Thymus (tissue), 11 donors: ENCODE results near the gene DCLK1. TPM values are rescaled to one million over a fixed set of nuclear protein-coding genes. Genes with fewer than 3 reads are reported as not detected.

ENCODE experiments used
- DNase-seq, 9 donors: peaks; one replicate each; pipeline ENCODE4 v3.0.0-alpha.2; 2013; ENCODE audit warnings: low spot score in 9 of 9, low read depth in 6 of 9, missing footprints in 1 of 9
- H3K27ac ChIP-seq, 2 donors: one replicate each; pipeline ENCODE4 v1.5.1; 2013; ENCODE audit warnings: control low read depth in 1 of 2, low read depth in 1 of 2, low read length in 1 of 2, mild to moderate bottlenecking in 1 of 2, moderate library complexity in 1 of 2
- H3K27me3 ChIP-seq, 2 donors: one replicate each; pipeline ENCODE4 v1.5.1; 2013; ENCODE audit warnings: low read length in 1 of 2; ENCODE audit not compliant: control insufficient read depth in 2 of 2, insufficient read depth in 1 of 2
- H3K36me3 ChIP-seq, 2 donors: one replicate each; pipeline ENCODE4 v1.5.1; 2013; ENCODE audit warnings: low read length in 1 of 2, mild to moderate bottlenecking in 1 of 2, moderate library complexity in 1 of 2; ENCODE audit not compliant: control insufficient read depth in 2 of 2, insufficient read depth in 2 of 2
- H3K4me1 ChIP-seq, 2 donors: one replicate each; pipeline ENCODE4 v1.5.1; 2013; ENCODE audit warnings: low read length in 2 of 2; ENCODE audit not compliant: control insufficient read depth in 2 of 2, insufficient read depth in 2 of 2
- H3K4me3 ChIP-seq, 2 donors: one replicate each; pipeline ENCODE4 v1.5.1; 2013; ENCODE audit warnings: low read length in 2 of 2, control low read depth in 1 of 2, mild to moderate bottlenecking in 1 of 2
- H3K9me3 ChIP-seq, 2 donors: one replicate each; pipeline ENCODE4 v1.5.1; 2013; ENCODE audit warnings: low read length in 1 of 2, mild to moderate bottlenecking in 1 of 2; ENCODE audit not compliant: control insufficient read depth in 2 of 2, insufficient read depth in 1 of 2
- WGBS: extraction: QIAGEN DNeasy Blood & Tissue Kit; methylation state at CpG from one replicate; pipeline ENCODE4 v1.1.7; 2013; 5-methylcytosine and 5-hydroxymethylcytosine counted together
- polyA plus RNA-seq: library from polyadenylated mRNA; stranded (reverse); fragments of 200-250 nt; gene quantifications from one replicate; pipeline ENCODE4 v1.2.3, GENCODE V29; 2013
- total RNA-seq: library from RNA; stranded (reverse); fragments of 120-200 nt; gene quantifications from one replicate; pipeline ENCODE4 v1.2.4, GENCODE V29; 2013
- donor health status: healthy.

The DCLK1 gene
- total and polyA plus RNA-seq, 2 donors = 2.5 to 2.9 TPM

GRCh38 chr13:35941374-35941773 lies 189.8 kb downstream of the DCLK1 start:
- no peak for DNase-seq
- 94% methylated on average over 10 of the region's 10 CpGs for WGBS

GRCh38 chr13:35940734-35941133 lies 190.4 kb downstream of the DCLK1 start:
- DNase-seq = no peak
- Histone ChIP-seq H3K4me3 (no peak overlapping the region), H3K27me3 (no peaks in the 10 kb centered on the region), H3K9me3 (no peaks in the 10 kb centered on the region), H3K27ac (no peak overlapping the region), H3K36me3 (no peaks in the 10 kb centered on the region), H3K4me1 (no peaks in the 10 kb centered on the region)
- 72% methylated on average over 4 of the region's 4 CpGs for WGBS

More at GRCh38 chr13:35941374-35941773, 189.8 kb downstream of the DCLK1 start:
- no peaks in the 10 kb centered on the region for H3K4me1 ChIP-seq
- H3K27me3 ChIP-seq = no peaks in the 10 kb centered on the region
- no peaks in the 10 kb centered on the region for H3K9me3 ChIP-seq
- no peaks in the 10 kb centered on the region for H3K36me3 ChIP-seq
- H3K4me3 ChIP-seq = no peak overlapping the region
- no peak overlapping the region for H3K27ac ChIP-seq

- no peaks in the 10 kb centered on the region for H3K36me3 ChIP-seq
- DNase-seq = no peak
- no peak overlapping the region for H3K4me3 ChIP-seq
- no peaks in the 10 kb centered on the region for H3K27me3 ChIP-seq
- no peaks in the 10 kb centered on the region for H3K4me1 ChIP-seq
- WGBS = 90% methylated on average over 3 of the region's 3 CpGs
- H3K9me3 ChIP-seq = peaks cover 0 to 5% of the 10 kb centered on the region in 2 donors
- H3K27ac ChIP-seq = no peak overlapping the region
Measured at GRCh38 chr13:35936246-35936978, 194.8 kb downstream of the DCLK1 start.

GRCh38 chr13:35930665-35931631 lies 200.2 kb downstream of the DCLK1 start:
- Histone ChIP-seq H3K36me3 (no peaks in the 10 kb centered on the region), H3K27ac (no peak overlapping the region), H3K27me3 (no peaks in the 10 kb centered on the region), H3K9me3 (peaks cover 0 to 5% of the 10 kb centered on the region in 2 donors), H3K4me1 (no peaks in the 10 kb centered on the region), H3K4me3 (no peak overlapping the region)
- 75% methylated on average over 4 of the region's 4 CpGs for WGBS
- DNase-seq = no peak

- Histone ChIP-seq H3K27ac (no peak overlapping the region), H3K9me3 (no peaks in the 10 kb centered on the region), H3K36me3 (no peaks in the 10 kb centered on the region), H3K4me3 (no peak overlapping the region), H3K27me3 (no peaks in the 10 kb centered on the region), H3K4me1 (no peaks in the 10 kb centered on the region)
- no peak for DNase-seq
- WGBS = 82% methylated on average over 4 of the region's 4 CpGs
Measured at GRCh38 chr13:35927567-35928021, 203.6 kb downstream of the DCLK1 start.

- no peak overlapping the region for H3K4me3 ChIP-seq
- no peaks in the 10 kb centered on the region for H3K4me1 ChIP-seq
- no peaks in the 10 kb centered on the region for H3K9me3 ChIP-seq
- WGBS = 88% methylated on average over 2 of the region's 2 CpGs
- H3K27me3 ChIP-seq = no peaks in the 10 kb centered on the region
- no peak for DNase-seq
- no peak overlapping the region for H3K27ac ChIP-seq
- H3K36me3 ChIP-seq = no peaks in the 10 kb centered on the region
Measured at GRCh38 chr13:35926859-35927530, 204.2 kb downstream of the DCLK1 start.

GRCh38 chr13:35925669-35926068 lies 205.5 kb downstream of the DCLK1 start:
- H3K27ac ChIP-seq = no peak overlapping the region

GRCh38 chr13:35923347-35923746 lies 207.8 kb downstream of the DCLK1 start:
- Histone ChIP-seq H3K4me3 (no peak overlapping the region), H3K27ac (no peak overlapping the region), H3K4me1 (no peaks in the 10 kb centered on the region), H3K36me3 (no peaks in the 10 kb centered on the region), H3K9me3 (no peaks in the 10 kb centered on the region), H3K27me3 (no peaks in the 10 kb centered on the region)
- 79% methylated on average over 3 of the region's 3 CpGs for WGBS
- DNase-seq = no peak

More at GRCh38 chr13:35925669-35926068, 205.5 kb downstream of the DCLK1 start:
- no peaks in the 10 kb centered on the region for H3K36me3 ChIP-seq
- no peaks in the 10 kb centered on the region for H3K9me3 ChIP-seq
- no peaks in the 10 kb centered on the region for H3K27me3 ChIP-seq
- DNase-seq = no peak
- 95% methylated on average over 3 of the region's 3 CpGs for WGBS
- no peaks in the 10 kb centered on the region for H3K4me1 ChIP-seq
- H3K4me3 ChIP-seq = no peak overlapping the region
